H9 (cell line): Measurements from ENCODE around the gene ROBO2. TPM values are rescaled to one million over a fixed set of nuclear protein-coding genes. Genes with fewer than 3 reads are reported as not detected.

Experiments used
- DNase-seq: peaks from one replicate; pipeline ENCODE4 v3.0.0-alpha.2; 2017
- H2AFZ ChIP-seq: one replicate; pipeline ENCODE4 v1.6.1; 2013; ENCODE audit warnings: mild to moderate bottlenecking, low read length, control low read depth, moderate library complexity
- H2AK5ac ChIP-seq: 2 replicates; pipeline ENCODE4 v1.6.1; 2013; ENCODE audit warnings: low read length, control low read depth, mixed read lengths; ENCODE audit not compliant: insufficient read length
- H2BK120ac ChIP-seq: one replicate; pipeline ENCODE4 v1.6.1; 2013; ENCODE audit warnings: low read depth, mild to moderate bottlenecking, low read length, control low read depth, inconsistent platforms; ENCODE audit not compliant: poor library complexity, severe bottlenecking
- H2BK12ac ChIP-seq: 2 replicates; pipeline ENCODE4 v1.6.1; 2013; ENCODE audit warnings: low read length, control low read depth, mixed read lengths, low read depth; ENCODE audit not compliant: insufficient read length
- H2BK15ac ChIP-seq: 2 replicates; pipeline ENCODE4 v1.6.1; 2013; ENCODE audit warnings: low read depth, low read length, control low read depth
- H2BK20ac ChIP-seq: one replicate; pipeline ENCODE4 v1.6.1; 2013; ENCODE audit warnings: low read depth, mild to moderate bottlenecking, low read length, control low read depth, inconsistent platforms; ENCODE audit not compliant: poor library complexity, severe bottlenecking
- H2BK5ac ChIP-seq: 2 replicates; pipeline ENCODE4 v1.6.1; 2013; ENCODE audit warnings: low read length, control low read depth, mixed read lengths; ENCODE audit not compliant: insufficient read length
- H3K14ac ChIP-seq: 2 replicates; pipeline ENCODE4 v1.6.1; 2013; ENCODE audit warnings: low read length, control low read depth; ENCODE audit not compliant: insufficient read depth
- H3K18ac ChIP-seq: 2 replicates; pipeline ENCODE4 v1.6.1; 2013; ENCODE audit warnings: low read depth, mild to moderate bottlenecking, mixed read lengths, low read length, control low read depth; ENCODE audit not compliant: insufficient read length
- H3K23ac ChIP-seq: 2 replicates; pipeline ENCODE4 v1.6.1; 2013; ENCODE audit warnings: low read length, control low read depth, mixed read lengths, low read depth; ENCODE audit not compliant: insufficient read length
- H3K23me2 ChIP-seq: 2 replicates; pipeline ENCODE4 v1.6.1; 2013; ENCODE audit warnings: low read depth, mild to moderate bottlenecking, mixed read lengths, low read length, control low read depth; ENCODE audit not compliant: insufficient read length, poor library complexity, severe bottlenecking
- H3K27ac ChIP-seq: 2 replicates; pipeline ENCODE4 v1.5.1; 2013; ENCODE audit warnings: low read length, control low read depth, mixed read lengths, low read depth; ENCODE audit not compliant: insufficient read length
- H3K27me3 ChIP-seq: 2 replicates; pipeline ENCODE4 v1.6.1; 2013; ENCODE audit warnings: low read length, control low read depth, inconsistent platforms; ENCODE audit not compliant: insufficient read depth
- H3K4ac ChIP-seq: 2 replicates; pipeline ENCODE4 v1.6.1; 2013; ENCODE audit warnings: low read depth, mild to moderate bottlenecking, control low read depth, inconsistent platforms, low read length, moderate library complexity
- H3K4me1 ChIP-seq: 2 replicates; pipeline ENCODE4 v1.6.1; 2013; ENCODE audit warnings: low read length, control low read depth, inconsistent platforms; ENCODE audit not compliant: insufficient read depth
- H3K4me2 ChIP-seq: 2 replicates; pipeline ENCODE4 v1.6.1; 2013; ENCODE audit warnings: low read length, control low read depth, mixed read lengths; ENCODE audit not compliant: insufficient read length, insufficient read depth
- H3K56ac ChIP-seq: 2 replicates; pipeline ENCODE4 v1.6.1; 2013; ENCODE audit warnings: low read depth, mild to moderate bottlenecking, mixed read lengths, low read length, control low read depth; ENCODE audit not compliant: insufficient read length
- H3K79me1 ChIP-seq: 2 replicates; pipeline ENCODE4 v1.6.1; 2013; ENCODE audit warnings: low read depth, mild to moderate bottlenecking, moderate library complexity, low read length, control low read depth, inconsistent platforms; ENCODE audit not compliant: insufficient read depth, poor library complexity, severe bottlenecking
- H3K79me2 ChIP-seq: 2 replicates; pipeline ENCODE4 v1.6.1; 2013; ENCODE audit warnings: low read length, control low read depth, inconsistent platforms; ENCODE audit not compliant: insufficient read depth
- H3K9ac ChIP-seq: 2 replicates; pipeline ENCODE4 v1.6.1; 2013; ENCODE audit warnings: low read length, control low read depth, mixed read lengths; ENCODE audit not compliant: insufficient read length; ENCODE audit errors: extremely low read depth
- H3K9me3 ChIP-seq: one replicate; pipeline ENCODE4 v1.6.1; 2013; ENCODE audit warnings: low read depth, low read length, inconsistent platforms; ENCODE audit not compliant: control insufficient read depth
- H3T11ph ChIP-seq: one replicate; pipeline ENCODE4 v1.6.1; 2013; ENCODE audit warnings: mild to moderate bottlenecking, low read length, control low read depth, inconsistent platforms
- H4K20me1 ChIP-seq: one replicate; pipeline ENCODE4 v1.6.1; 2013; ENCODE audit not compliant: control insufficient read depth, insufficient read length, insufficient read depth
- H4K5ac ChIP-seq: 2 replicates; pipeline ENCODE4 v1.6.1; 2013; ENCODE audit warnings: low read depth, mild to moderate bottlenecking, mixed read lengths, low read length, control low read depth; ENCODE audit not compliant: insufficient read length
- H4K8ac ChIP-seq: replicated peaks from 2 replicates; pipeline ENCODE4 v1.6.1; 2013; ENCODE audit warnings: low read length, control low read depth, mixed read lengths, low read depth; ENCODE audit not compliant: insufficient read length
- H4K91ac ChIP-seq: 2 replicates; pipeline ENCODE4 v1.6.1; 2013; ENCODE audit warnings: low read depth, mild to moderate bottlenecking, moderate library complexity, mixed read lengths, low read length, control low read depth; ENCODE audit not compliant: insufficient read length
- H3K27ac Mint-ChIP-seq, 3 experiments: 2 replicates in 2 of 3; 3 replicates in 1 of 3; pipeline ENCODE4 v1.8.0; 2020 to 2021; ENCODE audit warnings: mixed read lengths in 3 of 3, mild to moderate bottlenecking in 1 of 3, moderate library complexity in 1 of 3
- H3K27me3 Mint-ChIP-seq: 2 replicates; pipeline ENCODE4 v1.8.0; 2021; ENCODE audit warnings: low read depth, mild to moderate bottlenecking, moderate library complexity, mixed read lengths
- H3K36me3 Mint-ChIP-seq, 3 experiments: 2 replicates in 2 of 3; 3 replicates in 1 of 3; pipeline ENCODE4 v1.8.0; 2020 to 2021; ENCODE audit warnings: low read depth in 3 of 3, mixed read lengths in 3 of 3; ENCODE audit not compliant: insufficient read depth in 1 of 3
- H3K4me1 Mint-ChIP-seq, 2 experiments: 2 replicates each; pipeline ENCODE4 v1.8.0; 2020; ENCODE audit warnings: mixed read lengths in 2 of 2
- H3K4me3 Mint-ChIP-seq, 2 experiments: 2 replicates in 1 of 2; 3 replicates in 1 of 2; pipeline ENCODE4 v1.8.0; 2020 to 2021; ENCODE audit warnings: mild to moderate bottlenecking in 2 of 2, mixed read lengths in 2 of 2, moderate library complexity in 1 of 2
- H3K9me3 Mint-ChIP-seq, 2 experiments: 2 replicates in 1 of 2; 3 replicates in 1 of 2; pipeline ENCODE4 v1.8.0; 2020; ENCODE audit warnings: mild to moderate bottlenecking in 2 of 2, mixed read lengths in 2 of 2, moderate library complexity in 1 of 2
- WGBS: extraction: QIAGEN DNeasy Blood & Tissue Kit; methylation state at CpG from one replicate; pipeline ENCODE4 v1.1.7; 2013; ENCODE audit warnings: missing lambda C conversion rate, low lambda C conversion rate, mixed read lengths; ENCODE audit not compliant: insufficient read length; ENCODE audit errors: extremely low coverage; 5-methylcytosine and 5-hydroxymethylcytosine counted together
- total RNA-seq: library from RNA; stranded (reverse); gene quantifications from 2 replicates; pipeline ENCODE4 v1.2.1, GENCODE V29; 2021
- TF ChIP-seq, protein P1 (sequence below): fragments of 200-600 bp; sonication (generic); conservative IDR thresholded peaks from 3 replicates; pipeline ENCODE4 v1.8.0; 2021; ENCODE audit warnings: antibody characterized with exemption, mild to moderate bottlenecking

ROBO2 gene
- total RNA-seq, 1 experiment from 2014 or later, result 2.3 TPM

DNA sequence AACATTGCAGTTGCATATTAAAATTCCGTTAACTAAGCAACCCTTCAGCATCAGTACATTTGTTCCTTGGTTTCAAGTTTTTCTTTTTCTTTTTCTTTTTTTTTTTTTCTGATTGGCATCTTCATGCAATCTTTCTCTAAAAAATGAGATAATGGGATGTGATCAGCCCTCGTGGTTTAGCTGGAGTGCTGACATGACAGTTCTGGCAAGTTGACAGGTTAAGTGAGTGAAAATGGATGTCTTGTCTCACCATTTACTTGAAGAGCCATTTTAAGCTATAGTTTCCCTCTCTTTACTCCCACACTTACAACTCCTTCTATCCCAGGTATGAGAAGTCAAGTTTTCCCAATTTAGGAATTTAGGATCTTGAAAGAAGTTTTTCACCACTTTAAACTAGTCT is 495.2 kb downstream of the ROBO2 start:
- Histone ChIP-seq H2BK15ac (no peak overlapping the region), H2BK12ac (no peak overlapping the region), H3K79me1 (no peaks in the 10 kb centered on the region), H2AFZ (no peak overlapping the region), H3K4me2 (no peak overlapping the region), H3K9me3 (no peaks in the 10 kb centered on the region), H2BK20ac (no peak overlapping the region), H3K27me3 (no peaks in the 10 kb centered on the region), H3K23me2 (no peaks in the 10 kb centered on the region), H3K14ac (no peak overlapping the region), H4K5ac (no peak overlapping the region), H3K18ac (no peak overlapping the region), H3K79me2 (no peaks in the 10 kb centered on the region), H2BK120ac (no peak overlapping the region), H3K4ac (no peak overlapping the region), H3K4me1 (no peaks in the 10 kb centered on the region), H3K56ac (no peak overlapping the region), H2AK5ac (no peak overlapping the region), H3K23ac (no peak overlapping the region), H3K27ac (no peak overlapping the region), H3K9ac (no peak overlapping the region), H4K91ac (no peak overlapping the region), H3T11ph (no peak overlapping the region), H2BK5ac (no peak overlapping the region), H4K20me1 (no peaks in the 10 kb centered on the region), H4K8ac (no peak overlapping the region)
- no CpG with 5 or more reads among the region's 2 CpGs for WGBS
- no peak for DNase-seq
- no peak overlapping the region for H3K27ac Mint-ChIP-seq
- peaks cover 0 to 2% of the 10 kb centered on the region in 2 experiments; a peak in 4 of 5 replicates for H3K9me3 Mint-ChIP-seq
- H3K27me3 Mint-ChIP-seq, result no peaks in the 10 kb centered on the region
- peaks cover 11 to 17% of the 10 kb centered on the region in 2 experiments for H3K4me1 Mint-ChIP-seq
- no peak overlapping the region for H3K4me3 Mint-ChIP-seq
- TF ChIP-seq, protein P1, sequence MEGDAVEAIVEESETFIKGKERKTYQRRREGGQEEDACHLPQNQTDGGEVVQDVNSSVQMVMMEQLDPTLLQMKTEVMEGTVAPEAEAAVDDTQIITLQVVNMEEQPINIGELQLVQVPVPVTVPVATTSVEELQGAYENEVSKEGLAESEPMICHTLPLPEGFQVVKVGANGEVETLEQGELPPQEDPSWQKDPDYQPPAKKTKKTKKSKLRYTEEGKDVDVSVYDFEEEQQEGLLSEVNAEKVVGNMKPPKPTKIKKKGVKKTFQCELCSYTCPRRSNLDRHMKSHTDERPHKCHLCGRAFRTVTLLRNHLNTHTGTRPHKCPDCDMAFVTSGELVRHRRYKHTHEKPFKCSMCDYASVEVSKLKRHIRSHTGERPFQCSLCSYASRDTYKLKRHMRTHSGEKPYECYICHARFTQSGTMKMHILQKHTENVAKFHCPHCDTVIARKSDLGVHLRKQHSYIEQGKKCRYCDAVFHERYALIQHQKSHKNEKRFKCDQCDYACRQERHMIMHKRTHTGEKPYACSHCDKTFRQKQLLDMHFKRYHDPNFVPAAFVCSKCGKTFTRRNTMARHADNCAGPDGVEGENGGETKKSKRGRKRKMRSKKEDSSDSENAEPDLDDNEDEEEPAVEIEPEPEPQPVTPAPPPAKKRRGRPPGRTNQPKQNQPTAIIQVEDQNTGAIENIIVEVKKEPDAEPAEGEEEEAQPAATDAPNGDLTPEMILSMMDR, result no peak
- peaks cover 0 to 2% (median 0%) of the 10 kb centered on the region in 3 experiments; a peak in 2 of 7 replicates for H3K36me3 Mint-ChIP-seq
